ENCODE results near the gene HPF1. TPM values are rescaled to one million over a fixed set of nuclear protein-coding genes. Genes with fewer than 3 reads are reported as not detected.

The HPF1 gene
- total RNA-seq, 1 experiment from 2014 or later = 34.3 TPM

DNA sequence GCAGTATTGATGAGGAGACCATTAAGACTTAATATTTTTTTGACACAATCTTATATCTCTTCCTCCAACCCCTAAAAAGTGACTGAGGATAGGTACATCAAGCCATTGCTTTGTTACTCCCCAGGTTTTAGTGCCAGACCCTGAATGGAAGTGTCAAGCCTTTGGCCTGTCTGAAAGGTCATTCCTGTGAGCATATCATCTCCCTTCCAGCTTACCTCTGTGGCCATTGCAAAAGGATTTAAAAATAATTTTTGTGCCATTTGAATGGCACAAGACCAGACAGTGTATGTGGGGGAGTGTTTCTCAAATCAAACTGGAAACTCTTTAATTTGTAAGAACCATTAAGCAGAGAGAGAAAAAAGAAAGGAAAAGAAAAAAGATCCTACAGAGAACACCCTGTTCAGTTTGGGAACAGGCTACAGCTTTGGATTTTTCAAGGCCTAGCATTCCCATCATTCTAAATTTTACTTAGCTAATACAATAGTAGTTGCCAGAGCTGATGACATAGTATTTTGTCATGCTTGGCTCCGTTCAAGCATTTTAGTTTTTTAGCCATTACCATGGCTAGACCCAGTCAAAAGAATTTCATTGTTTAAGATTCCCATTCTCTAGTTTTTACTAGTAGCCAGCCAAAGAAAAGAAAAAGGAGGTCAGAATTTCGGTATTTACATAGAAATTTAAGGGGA is 49.6 kb downstream of the HPF1 start (continued):
- TF ChIP-seq, protein P1, sequence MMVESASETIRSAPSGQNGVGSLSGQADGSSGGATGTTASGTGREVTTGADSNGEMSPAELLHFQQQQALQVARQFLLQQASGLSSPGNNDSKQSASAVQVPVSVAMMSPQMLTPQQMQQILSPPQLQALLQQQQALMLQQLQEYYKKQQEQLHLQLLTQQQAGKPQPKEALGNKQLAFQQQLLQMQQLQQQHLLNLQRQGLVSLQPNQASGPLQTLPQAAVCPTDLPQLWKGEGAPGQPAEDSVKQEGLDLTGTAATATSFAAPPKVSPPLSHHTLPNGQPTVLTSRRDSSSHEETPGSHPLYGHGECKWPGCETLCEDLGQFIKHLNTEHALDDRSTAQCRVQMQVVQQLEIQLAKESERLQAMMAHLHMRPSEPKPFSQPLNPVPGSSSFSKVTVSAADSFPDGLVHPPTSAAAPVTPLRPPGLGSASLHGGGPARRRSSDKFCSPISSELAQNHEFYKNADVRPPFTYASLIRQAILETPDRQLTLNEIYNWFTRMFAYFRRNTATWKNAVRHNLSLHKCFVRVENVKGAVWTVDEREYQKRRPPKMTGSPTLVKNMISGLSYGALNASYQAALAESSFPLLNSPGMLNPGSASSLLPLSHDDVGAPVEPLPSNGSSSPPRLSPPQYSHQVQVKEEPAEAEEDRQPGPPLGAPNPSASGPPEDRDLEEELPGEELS (CRISPR knock-in tag; IDR thresholded peaks at IDR 0.05) = no peak
- TF ChIP-seq ZNF423 (CRISPR knock-in tag; IDR thresholded peaks at IDR 0.05) = no peak
- no peak for TF ChIP-seq KAT7 (CRISPR knock-in tag; IDR thresholded peaks at IDR 0.05; ENCODE audit: borderline replicate concordance)
- no peak for TF ChIP-seq E2F4 (CRISPR knock-in tag; IDR thresholded peaks at IDR 0.05; ENCODE audit: borderline replicate concordance, low read depth)
- TF ChIP-seq EMX1 (CRISPR knock-in tag; IDR thresholded peaks at IDR 0.05) = no peak
- TF ChIP-seq, protein P2, sequence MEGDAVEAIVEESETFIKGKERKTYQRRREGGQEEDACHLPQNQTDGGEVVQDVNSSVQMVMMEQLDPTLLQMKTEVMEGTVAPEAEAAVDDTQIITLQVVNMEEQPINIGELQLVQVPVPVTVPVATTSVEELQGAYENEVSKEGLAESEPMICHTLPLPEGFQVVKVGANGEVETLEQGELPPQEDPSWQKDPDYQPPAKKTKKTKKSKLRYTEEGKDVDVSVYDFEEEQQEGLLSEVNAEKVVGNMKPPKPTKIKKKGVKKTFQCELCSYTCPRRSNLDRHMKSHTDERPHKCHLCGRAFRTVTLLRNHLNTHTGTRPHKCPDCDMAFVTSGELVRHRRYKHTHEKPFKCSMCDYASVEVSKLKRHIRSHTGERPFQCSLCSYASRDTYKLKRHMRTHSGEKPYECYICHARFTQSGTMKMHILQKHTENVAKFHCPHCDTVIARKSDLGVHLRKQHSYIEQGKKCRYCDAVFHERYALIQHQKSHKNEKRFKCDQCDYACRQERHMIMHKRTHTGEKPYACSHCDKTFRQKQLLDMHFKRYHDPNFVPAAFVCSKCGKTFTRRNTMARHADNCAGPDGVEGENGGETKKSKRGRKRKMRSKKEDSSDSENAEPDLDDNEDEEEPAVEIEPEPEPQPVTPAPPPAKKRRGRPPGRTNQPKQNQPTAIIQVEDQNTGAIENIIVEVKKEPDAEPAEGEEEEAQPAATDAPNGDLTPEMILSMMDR (IDR thresholded peaks at IDR 0.05) = no peak
- TF ChIP-seq NR3C1 (CRISPR knock-in tag; conservative IDR thresholded peaks at IDR 0.05; ENCODE audit: low read depth) = no peak

DNA sequence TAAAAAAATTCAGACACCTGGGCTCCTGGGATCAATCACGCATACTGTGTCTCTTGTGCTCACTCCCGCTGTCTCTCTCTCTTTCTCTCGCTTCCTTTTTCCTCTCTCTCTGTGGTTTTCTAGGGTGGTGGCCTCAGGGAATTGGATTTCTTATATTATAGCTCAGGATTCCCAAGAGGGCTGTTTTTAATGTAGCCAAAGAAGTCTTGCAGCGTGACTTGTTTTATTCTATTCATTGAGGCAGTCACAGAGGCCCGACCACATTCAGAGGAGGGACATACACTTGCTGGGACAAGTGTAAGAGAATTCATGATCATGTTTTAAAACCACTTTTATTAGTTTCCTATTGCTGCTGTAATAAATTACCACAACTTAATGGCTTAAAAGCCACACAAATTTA is 59.4 kb downstream of the HPF1 start:
- no peak for ATAC-seq
- H3K4me1 Mint-ChIP-seq = no peaks in the 10 kb centered on the region
- CTCF ChIA-PET = no interaction called here

More for the DNA sequence above, 59.4 kb downstream of the HPF1 start:
- DNase-seq (ENCODE audit: low spot score) = no peak
- Mint-ChIP-seq H3K27me3 (ENCODE audit: low read depth) (no peaks in the 10 kb centered on the region), H3K36me3 (peaks cover 35% of the 10 kb centered on the region), H3K27ac (no peak overlapping the region), H3K9me3 (peaks cover 4% of the 10 kb centered on the region), H3K4me3 (no peak overlapping the region)
- TF ChIP-seq ZNF425 (CRISPR knock-in tag; conservative IDR thresholded peaks at IDR 0.05) (no peak), JUN (CRISPR knock-in tag; IDR thresholded peaks at IDR 0.05) (no peak), E2F5 (CRISPR knock-in tag; IDR thresholded peaks at IDR 0.05) (no peak), FOXK1 (CRISPR knock-in tag; IDR thresholded peaks at IDR 0.05) (no peak), ZMAT4 (CRISPR knock-in tag; IDR thresholded peaks at IDR 0.05) (no peak), E2F4 (CRISPR knock-in tag; IDR thresholded peaks at IDR 0.05; ENCODE audit: borderline replicate concordance, low read depth) (no peak), SMAD4 (CRISPR knock-in tag; IDR thresholded peaks at IDR 0.05) (no peak), NFYB (CRISPR knock-in tag; conservative IDR thresholded peaks at IDR 0.05; ENCODE audit: low read depth) (no peak), OVOL2 (CRISPR knock-in tag; IDR thresholded peaks at IDR 0.05; ENCODE audit: borderline replicate concordance) (no peak)
- TF ChIP-seq, protein P3, sequence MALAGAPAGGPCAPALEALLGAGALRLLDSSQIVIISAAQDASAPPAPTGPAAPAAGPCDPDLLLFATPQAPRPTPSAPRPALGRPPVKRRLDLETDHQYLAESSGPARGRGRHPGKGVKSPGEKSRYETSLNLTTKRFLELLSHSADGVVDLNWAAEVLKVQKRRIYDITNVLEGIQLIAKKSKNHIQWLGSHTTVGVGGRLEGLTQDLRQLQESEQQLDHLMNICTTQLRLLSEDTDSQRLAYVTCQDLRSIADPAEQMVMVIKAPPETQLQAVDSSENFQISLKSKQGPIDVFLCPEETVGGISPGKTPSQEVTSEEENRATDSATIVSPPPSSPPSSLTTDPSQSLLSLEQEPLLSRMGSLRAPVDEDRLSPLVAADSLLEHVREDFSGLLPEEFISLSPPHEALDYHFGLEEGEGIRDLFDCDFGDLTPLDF (CRISPR knock-in tag; IDR thresholded peaks at IDR 0.05) = no peak
- POLR2A ChIA-PET = interaction anchor here (0.6 kb wide), 1 partner anchor 8 kb away, joined by 5 read pairs; no protein-coding TSS in a partner anchor
